Upper lobe of left lung (tissue), 6 donors: ENCODE data around the gene GP1BB. TPM values are rescaled to one million over a fixed set of nuclear protein-coding genes. Genes with fewer than 3 reads are reported as not detected.

Experiments used
- ATAC-seq, 2 donors: fragments of 200-7000 bp; cut with Tn5 transposase; one replicate each; pipeline ENCODE4 v1.9.1; 2022; ENCODE audit warnings: mild to moderate bottlenecking in 2 of 2, moderate library complexity in 2 of 2; ENCODE audit not compliant: low FRiP score in 2 of 2
- DNase-seq, 2 donors: peaks; one replicate each; pipeline ENCODE4 v3.0.0-alpha.2; 2019 to 2020
- H3K27ac ChIP-seq, 4 donors: fragments of 200-600 bp; sonication (generic); one replicate each; pipeline ENCODE4 v1.5.1; 2016 to 2019
- H3K27me3 ChIP-seq, 4 donors: fragments of 200-600 bp; sonication (generic); one replicate each; pipeline ENCODE4 v1.5.1; 2017 to 2019
- H3K36me3 ChIP-seq, 4 donors: fragments of 200-600 bp; sonication (generic); one replicate each; pipeline ENCODE4 v1.5.1; 2016 to 2019
- H3K4me1 ChIP-seq, 4 donors: fragments of 200-600 bp; sonication (generic); one replicate each; pipeline ENCODE4 v1.5.1; 2018 to 2019
- H3K4me3 ChIP-seq, 4 donors: fragments of 200-600 bp; sonication (generic); one replicate each; pipeline ENCODE4 v1.5.1; 2017 to 2019; ENCODE audit warnings: mild to moderate bottlenecking in 2 of 4, moderate library complexity in 1 of 4
- H3K9me3 ChIP-seq, 4 donors: fragments of 200-600 bp; sonication (generic); one replicate each; pipeline ENCODE4 v1.5.1; 2018 to 2019
- CTCF ChIP-seq, 6 experiments: fragments of 450-650 bp in 4 of 6; fragments of 200-600 bp in 2 of 6; sonication (generic) in 2 of 6; IDR thresholded peaks; one replicate each; pipeline ENCODE4 v1.5.1; 2016 to 2019; ENCODE audit warnings: antibody characterized with exemption in 6 of 6
- EP300 ChIP-seq, 4 donors: sonication (generic); formaldehyde crosslinking; IDR thresholded peaks; one replicate each; pipeline ENCODE4 v1.5.1; 2017; ENCODE audit warnings: antibody characterized with exemption in 4 of 4, control low read depth in 2 of 4
- POLR2A ChIP-seq, 4 donors: fragments of 450-650 bp; IDR thresholded peaks; one replicate each; pipeline ENCODE4 v1.5.1; 2016 to 2017; ENCODE audit warnings: antibody characterized with exemption in 4 of 4, mild to moderate bottlenecking in 2 of 4
- POLR2AphosphoS5 ChIP-seq, 2 donors: sonication (generic); formaldehyde crosslinking; IDR thresholded peaks; one replicate each; pipeline ENCODE4 v1.5.1; 2017; ENCODE audit warnings: antibody characterized with exemption in 2 of 2
- WGBS, 2 donors: methylation state at CpG; one replicate each; pipeline ENCODE4 v1.1.5; 2017 to 2018; 5-methylcytosine and 5-hydroxymethylcytosine counted together
- total RNA-seq, 6 donors: library from RNA; depleted of rRNA in 4 of 6; stranded (reverse); fragments of >200 nt in 4 of 6; gene quantifications; one replicate each; pipeline versions ENCODE4 v1.1.0 to v1.2.1, GENCODE V29; 2016 to 2021
- donor health status: DM: no; HTN: no; CAD: no; lungs with moderate emphysema.
- donor health status: DM: no; HTN: yes; CAD: no; lungs with severe emphysema.

GP1BB gene
- total RNA-seq, 6 donors from 2014 or later, result 1.5 to 23.7 (median 6.6) TPM

GRCh38 chr22:19748991-19749664 lies 25.8 kb downstream of the GP1BB start:
- DNase-seq (peak in 1 of 2 donors; percentile 54), ATAC-seq (no peak)
- H3K36me3 ChIP-seq, result no peaks in the 10 kb centered on the region
- 76% methylated on average over 14 to 15 of the region's 15 CpGs for WGBS, 2 donors
- TF ChIP-seq CTCF (IDR thresholded peaks at IDR 0.05), result no peak
- no peak for TF ChIP-seq POLR2A (IDR thresholded peaks at IDR 0.05)
- TF ChIP-seq POLR2AphosphoS5 (IDR thresholded peaks at IDR 0.05), result no peak
- TF ChIP-seq EP300 (IDR thresholded peaks at IDR 0.05), result no peak
- no peak overlapping the region for H3K27ac ChIP-seq
- peaks cover 0 to 3% (median 0%) of the 10 kb centered on the region in 4 donors for H3K27me3 ChIP-seq
- no peak overlapping the region for H3K4me3 ChIP-seq
- H3K4me1 ChIP-seq, result no peaks in the 10 kb centered on the region
- no peaks in the 10 kb centered on the region for H3K9me3 ChIP-seq

- WGBS, 2 donors, result 69 to 90% methylated on average over 5 to 12 of the region's 12 CpGs
Measured at GRCh38 chr22:19749876-19750275, 26.5 kb downstream of the GP1BB start.

GRCh38 chr22:19750507-19751490 lies 27.5 kb downstream of the GP1BB start:
- 65 to 70% methylated on average over 17 to 19 of the region's 27 CpGs for WGBS, 2 donors
- peak in 1 of 2 donors; percentile 60 for DNase-seq
- Histone ChIP-seq H3K27ac (no peak overlapping the region), H3K36me3 (no peaks in the 10 kb centered on the region), H3K4me3 (no peak overlapping the region), H3K9me3 (no peaks in the 10 kb centered on the region), H3K4me1 (peaks cover 3 to 12% (median 8%) of the 10 kb centered on the region in 4 donors), H3K27me3 (peaks cover 0 to 20% (median 12%) of the 10 kb centered on the region in 4 donors)
- no peak for ATAC-seq
- TF ChIP-seq CTCF (IDR thresholded peaks at IDR 0.05), result no peak

More at GRCh38 chr22:19749876-19750275, 26.5 kb downstream of the GP1BB start:
- H3K4me1 ChIP-seq, result peaks cover 0 to 2% (median 0%) of the 10 kb centered on the region in 4 donors
- H3K36me3 ChIP-seq, result no peaks in the 10 kb centered on the region
- peaks cover 0 to 11% (median 3%) of the 10 kb centered on the region in 4 donors for H3K27me3 ChIP-seq
- H3K9me3 ChIP-seq, result no peaks in the 10 kb centered on the region
- no peak overlapping the region for H3K27ac ChIP-seq
- no peak for TF ChIP-seq POLR2A (IDR thresholded peaks at IDR 0.05)
- TF ChIP-seq EP300 (IDR thresholded peaks at IDR 0.05), result no peak
- TF ChIP-seq CTCF (IDR thresholded peaks at IDR 0.05), result no peak
- TF ChIP-seq POLR2AphosphoS5 (IDR thresholded peaks at IDR 0.05), result no peak
- ATAC-seq (no peak), DNase-seq (peak in 1 of 2 donors; percentile 54)
- no peak overlapping the region for H3K4me3 ChIP-seq

GRCh38 chr22:19751497-19752245 lies 28.3 kb downstream of the GP1BB start:
- DNase-seq, result peak in 1 of 2 donors; percentile 57
- Histone ChIP-seq H3K9me3 (no peaks in the 10 kb centered on the region), H3K27me3 (peaks cover 0 to 27% (median 20%) of the 10 kb centered on the region in 4 donors), H3K36me3 (no peaks in the 10 kb centered on the region), H3K4me1 (peaks cover 8 to 20% (median 17%) of the 10 kb centered on the region in 4 donors), H3K27ac (no peak overlapping the region), H3K4me3 (no peak overlapping the region)
- ATAC-seq, result no peak
- WGBS, 2 donors, result 88 to 91% methylated on average over 11 to 14 of the region's 14 CpGs
- TF ChIP-seq POLR2AphosphoS5 (IDR thresholded peaks at IDR 0.05), result no peak
- no peak for TF ChIP-seq POLR2A (IDR thresholded peaks at IDR 0.05)
- TF ChIP-seq EP300 (IDR thresholded peaks at IDR 0.05), result no peak
- TF ChIP-seq CTCF (IDR thresholded peaks at IDR 0.05), result no peak
